PC-3 (cell line): ENCODE results near the gene GALNT4. TPM values are rescaled to one million over a fixed set of nuclear protein-coding genes. Genes with fewer than 3 reads are reported as not detected.

Experiments used
- ATAC-seq: fragments of 200-7000 bp; cut with Tn5 transposase; 2 replicates; pipeline ENCODE4 v1.9.1; 2020; ENCODE audit warnings: mild to moderate bottlenecking, moderate library complexity
- BruUV-seq: library from RNA; stranded (reverse); fragments of 400-500 nt; replicated peaks from 2 replicates; lab custom pipeline; 2021; lab: Mats Ljungman, UMichigan
- CTCF ChIA-PET: fragments of 300-600 bp; sonication (Branson Sonifier 250); formaldehyde crosslinking; loops from one replicate; lab custom pipeline; 2022; ENCODE audit warnings: antibody characterized with exemption; lab: Charles Lee
- POLR2A ChIA-PET: fragments of 300-600 bp; sonication (Branson Sonifier 250); formaldehyde crosslinking; loops from one replicate; lab custom pipeline; 2022; ENCODE audit warnings: antibody characterized with exemption; ENCODE audit not compliant: unreplicated experiment; lab: Charles Lee
- DNase-seq: peaks from one replicate; pipeline ENCODE4 v3.0.0-alpha.2; 2015
- H2AFZ ChIP-seq: fragments of 300-600 bp; sonication (generic); 2 replicates; pipeline ENCODE4 v1.6.0; 2016; ENCODE audit warnings: antibody characterized with exemption, low read length
- H3F3A ChIP-seq: fragments of 300-600 bp; sonication (generic); one replicate; pipeline ENCODE4 v1.6.0; 2017; ENCODE audit warnings: antibody characterized with exemption, low read length, control low read depth, mild to moderate bottlenecking; ENCODE audit not compliant: unreplicated experiment
- H3K27ac ChIP-seq: fragments of 300-600 bp; sonication (generic); 2 replicates; pipeline ENCODE4 v1.5.1; 2016; ENCODE audit warnings: mild to moderate bottlenecking, low read length
- H3K27me3 ChIP-seq: fragments of 300-600 bp; sonication (generic); 2 replicates; pipeline ENCODE4 v1.6.1; 2016; ENCODE audit warnings: low read length, mixed read lengths
- H3K36me3 ChIP-seq: fragments of 300-600 bp; sonication (generic); 2 replicates; pipeline ENCODE4 v1.6.1; 2016; ENCODE audit warnings: low read depth, mixed run types, low read length, mixed read lengths
- H3K4me1 ChIP-seq: fragments of 300-600 bp; sonication (generic); 2 replicates; pipeline ENCODE4 v1.5.1; 2016; ENCODE audit warnings: low read length; ENCODE audit not compliant: insufficient read depth
- H3K4me2 ChIP-seq: fragments of 300-600 bp; sonication (generic); 2 replicates; pipeline ENCODE4 v1.6.0; 2016; ENCODE audit warnings: low read length
- H3K4me3 ChIP-seq: fragments of 300-600 bp; sonication (generic); 2 replicates; pipeline ENCODE4 v1.5.1; 2016; ENCODE audit warnings: mild to moderate bottlenecking, low read length, mixed read lengths
- H3K79me2 ChIP-seq: fragments of 300-600 bp; sonication (generic); 2 replicates; pipeline ENCODE4 v1.6.1; 2017; ENCODE audit warnings: low read length, mixed read lengths
- H3K9ac ChIP-seq: fragments of 300-600 bp; sonication (generic); 2 replicates; pipeline ENCODE4 v1.6.0; 2016; ENCODE audit warnings: mild to moderate bottlenecking, low read length
- H3K9me2 ChIP-seq: fragments of 300-600 bp; sonication (generic); replicated peaks from 2 replicates; pipeline ENCODE4 v1.6.1; 2016; ENCODE audit warnings: mixed run types, low read length, mixed read lengths
- H3K9me3 ChIP-seq: fragments of 300-600 bp; sonication (generic); 2 replicates; pipeline ENCODE4 v1.6.1; 2016; ENCODE audit warnings: low read length, mixed read lengths
- H4K20me1 ChIP-seq: fragments of 300-600 bp; sonication (generic); 2 replicates; pipeline ENCODE4 v1.6.1; 2016; ENCODE audit warnings: low read length, mixed read lengths
- EZH2 ChIP-seq: fragments of 300-600 bp; sonication (generic); IDR thresholded peaks from one replicate; pipeline ENCODE4 v1.6.1; 2017; ENCODE audit warnings: antibody characterized with exemption, mild to moderate bottlenecking, low read length; ENCODE audit not compliant: unreplicated experiment
- EZH2phosphoT487 ChIP-seq: fragments of 300-600 bp; sonication (generic); IDR thresholded peaks from 2 replicates; pipeline ENCODE4 v1.6.1; 2018; ENCODE audit warnings: mild to moderate bottlenecking, antibody characterized with exemption, low read length, borderline replicate concordance
- intact Hi-C: fragments of 100-400 bp; cut with micrococcal nuclease; formaldehyde crosslinking; loops from 2 replicates; pipeline ENCODE4 v1.9.0; 2023
- total RNA-seq: library from RNA; depleted of rRNA; stranded (reverse); fragments of >200 nt; gene quantifications from 2 replicates; pipeline ENCODE4 v1.2.3, GENCODE V29; 2014
- TF ChIP-seq, protein P1 (sequence below): fragments of 300-600 bp; sonication (generic); conservative IDR thresholded peaks from 2 replicates; pipeline ENCODE4 v1.5.1; 2017; ENCODE audit warnings: antibody characterized with exemption, low read depth, mild to moderate bottlenecking, low read length

GALNT4 gene
- total RNA-seq, 1 experiment from 2014 or later: 8.1 TPM

GRCh38 chr12:89507015-89507824, 17.4 kb downstream of the GALNT4 start:
- DNase-seq (no peak), ATAC-seq (peak; percentile 83)
- Histone ChIP-seq H3K4me2 (no peak overlapping the region), H3K9ac (no peak overlapping the region), H3K36me3 (no peaks in the 10 kb centered on the region), H3K27me3 (no peaks in the 10 kb centered on the region), H3F3A (no peaks in the 10 kb centered on the region), H3K9me2 (0 out of 2 replicates have a peak, but pooled peaks cover 4% of the 10 kb centered on the region), H4K20me1 (0 out of 2 replicates have a peak, but pooled peaks cover 7% of the 10 kb centered on the region), H2AFZ (no peak overlapping the region), H3K4me3 (no peak overlapping the region), H3K27ac (peak overlapping the region; percentile 28), H3K9me3 (no peaks in the 10 kb centered on the region), H3K4me1 (peaks cover 35% of the 10 kb centered on the region), H3K79me2 (no peaks in the 10 kb centered on the region)
- POLR2A ChIA-PET: no interaction called here
- CTCF ChIA-PET: interaction anchor here (0.6 kb wide), 1 partner anchor 968 kb away, joined by 6 read pairs; no protein-coding TSS in a partner anchor
- BruUV-seq: no TSS peak
- intact Hi-C loops: no loop called here
- TF ChIP-seq, protein P1, sequence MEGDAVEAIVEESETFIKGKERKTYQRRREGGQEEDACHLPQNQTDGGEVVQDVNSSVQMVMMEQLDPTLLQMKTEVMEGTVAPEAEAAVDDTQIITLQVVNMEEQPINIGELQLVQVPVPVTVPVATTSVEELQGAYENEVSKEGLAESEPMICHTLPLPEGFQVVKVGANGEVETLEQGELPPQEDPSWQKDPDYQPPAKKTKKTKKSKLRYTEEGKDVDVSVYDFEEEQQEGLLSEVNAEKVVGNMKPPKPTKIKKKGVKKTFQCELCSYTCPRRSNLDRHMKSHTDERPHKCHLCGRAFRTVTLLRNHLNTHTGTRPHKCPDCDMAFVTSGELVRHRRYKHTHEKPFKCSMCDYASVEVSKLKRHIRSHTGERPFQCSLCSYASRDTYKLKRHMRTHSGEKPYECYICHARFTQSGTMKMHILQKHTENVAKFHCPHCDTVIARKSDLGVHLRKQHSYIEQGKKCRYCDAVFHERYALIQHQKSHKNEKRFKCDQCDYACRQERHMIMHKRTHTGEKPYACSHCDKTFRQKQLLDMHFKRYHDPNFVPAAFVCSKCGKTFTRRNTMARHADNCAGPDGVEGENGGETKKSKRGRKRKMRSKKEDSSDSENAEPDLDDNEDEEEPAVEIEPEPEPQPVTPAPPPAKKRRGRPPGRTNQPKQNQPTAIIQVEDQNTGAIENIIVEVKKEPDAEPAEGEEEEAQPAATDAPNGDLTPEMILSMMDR: no peak
- TF ChIP-seq EZH2 (no peak), EZH2phosphoT487 (no peak)

DNA sequence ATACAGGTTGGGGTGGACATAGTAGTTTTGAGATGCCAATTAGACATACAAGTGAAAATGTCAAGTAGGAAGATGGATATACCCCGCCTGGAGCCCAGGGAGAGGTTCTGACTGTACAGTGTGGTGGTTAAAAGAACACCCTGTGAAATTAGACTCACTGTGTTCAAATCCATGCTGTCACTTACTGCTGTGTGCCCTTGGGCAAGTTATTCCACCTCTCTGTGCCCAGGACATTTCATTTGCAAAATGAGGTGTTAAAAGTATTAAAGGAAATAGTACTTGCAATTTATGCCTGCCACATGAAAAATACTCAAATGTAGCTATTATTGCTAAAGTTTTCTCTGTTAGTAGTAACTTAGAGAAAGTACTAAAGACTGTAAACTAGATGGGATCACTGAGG, 18.5 kb downstream of the GALNT4 start:
- Histone ChIP-seq H2AFZ (no peak overlapping the region), H3K4me2 (no peak overlapping the region), H3K79me2 (no peaks in the 10 kb centered on the region), H3K4me3 (no peak overlapping the region), H3K9ac (no peak overlapping the region), H3K36me3 (no peaks in the 10 kb centered on the region), H3K27ac (no peak overlapping the region), H3K4me1 (peaks cover 35% of the 10 kb centered on the region), H3F3A (no peaks in the 10 kb centered on the region), H3K9me3 (no peaks in the 10 kb centered on the region), H3K27me3 (no peaks in the 10 kb centered on the region), H4K20me1 (0 out of 2 replicates have a peak, but pooled peaks cover 7% of the 10 kb centered on the region), H3K9me2 (0 out of 2 replicates have a peak, but pooled peaks cover 4% of the 10 kb centered on the region)
- ChIA-PET POLR2A (no interaction called here), CTCF (no interaction called here)
- no peak for DNase-seq
- no peak for ATAC-seq
- no TSS peak for BruUV-seq
- intact Hi-C loops: no loop called here
- TF ChIP-seq, protein P1: no peak
- TF ChIP-seq EZH2: no peak
- TF ChIP-seq EZH2phosphoT487: no peak
